EH (cell line): ENCODE data around the gene NXF1.
"Not testable (repeated sequence)": the region's sequence is repeated elsewhere in the genome, so short reads cannot be mapped to it uniquely, and the experiment has no call there.

Source experiments
- DNase-seq: peaks from one replicate; pipeline ENCODE4 v3.0.0-alpha.2; 2015; ENCODE audit warnings: low read depth

Gene NXF1

DNA sequence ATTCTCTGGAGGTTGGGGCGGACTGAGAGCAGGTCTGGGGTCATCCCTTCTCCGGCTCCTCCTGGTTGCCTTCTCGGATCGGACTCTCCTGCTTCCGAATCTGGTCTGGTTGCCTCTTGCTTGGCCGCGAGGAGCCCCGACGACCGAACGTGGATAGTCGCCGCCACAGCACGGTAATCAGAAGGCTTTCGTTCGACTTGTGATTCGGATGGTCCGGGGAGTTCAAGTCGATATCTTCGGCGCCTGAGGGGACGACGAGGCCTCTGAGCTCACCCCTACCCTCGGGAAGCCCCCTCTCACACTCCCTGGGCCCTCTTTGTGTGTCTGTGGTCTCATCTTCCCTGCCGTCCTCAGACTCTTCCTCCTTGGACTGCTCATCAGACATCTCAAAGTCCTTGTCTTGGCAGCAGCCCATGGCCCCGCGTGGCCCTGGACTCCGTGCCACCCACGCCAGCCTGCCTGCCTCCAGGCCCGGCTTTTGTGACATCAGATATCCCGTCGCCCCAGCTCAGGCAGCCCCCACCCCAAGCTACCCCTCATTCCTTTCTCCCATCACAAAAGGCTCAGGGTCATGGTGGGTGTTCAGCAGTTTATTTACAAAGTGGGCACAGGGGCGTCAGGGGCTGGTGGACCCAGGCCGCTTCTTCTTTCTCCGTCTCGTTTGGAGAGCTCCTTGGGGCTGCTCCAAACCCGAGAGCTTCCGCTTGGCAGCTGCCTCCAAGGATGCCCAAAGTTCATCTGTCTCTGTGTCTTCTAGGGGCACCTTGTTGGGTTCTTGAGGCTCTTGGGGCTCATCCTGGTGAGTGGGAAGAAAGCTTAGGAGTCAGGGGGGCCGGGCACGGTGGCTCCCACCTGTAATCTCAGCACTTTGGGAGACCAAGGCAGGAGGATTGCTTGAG, 27.3 kb upstream of the NXF1 start, which contains the start of gene TEX54:
TEX54 (minus strand) TSS at position 506 of the 899 bp plus-strand sequence.
- DNase-seq, result peak; percentile 45

DNA sequence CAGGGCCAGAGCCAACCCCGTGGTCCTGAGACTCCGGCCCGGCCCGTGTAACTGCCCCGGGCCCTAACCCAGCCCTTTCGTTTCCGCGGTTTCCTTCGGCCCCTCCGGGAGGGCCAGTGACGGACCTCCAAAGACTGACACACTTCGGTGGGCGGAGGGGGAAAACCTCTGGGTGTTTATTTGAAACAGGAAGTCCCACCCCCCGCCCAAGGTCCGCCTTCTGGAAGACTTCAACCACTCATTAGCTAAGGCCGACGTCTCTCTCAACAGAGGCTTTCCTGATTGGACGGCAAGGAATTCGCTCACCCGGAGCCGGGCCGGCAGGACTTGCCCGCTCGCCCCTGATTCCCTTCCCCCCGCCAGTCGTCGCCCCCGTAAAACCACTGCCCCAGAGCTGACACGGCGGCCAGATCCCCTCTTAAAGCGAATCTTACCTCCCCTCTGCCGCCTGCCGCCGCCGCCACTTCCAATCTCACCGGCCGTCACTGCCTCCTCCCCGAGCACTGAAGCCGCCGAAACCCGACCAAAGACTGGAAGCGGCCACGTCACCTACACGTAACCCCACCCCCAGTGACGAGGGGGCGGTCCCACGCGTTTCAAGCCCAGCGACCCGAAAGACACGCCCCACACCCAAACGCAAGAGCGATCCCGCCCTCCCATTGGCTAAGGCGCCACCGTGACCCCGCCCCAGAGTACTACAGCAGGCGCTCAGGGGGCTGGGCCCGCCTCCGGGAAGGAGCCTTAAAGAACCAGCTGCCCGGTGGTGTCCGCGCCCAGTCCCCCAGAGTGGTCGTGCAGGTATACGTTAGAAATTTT, 26.5 kb upstream of the NXF1 start, which contains the start of gene STX5:
STX5 (minus strand) TSS at position 532 of the 816 bp plus-strand sequence. CDS start 808 bp downstream, outside the sequence.
- DNase-seq, result peak; percentile 98

DNA sequence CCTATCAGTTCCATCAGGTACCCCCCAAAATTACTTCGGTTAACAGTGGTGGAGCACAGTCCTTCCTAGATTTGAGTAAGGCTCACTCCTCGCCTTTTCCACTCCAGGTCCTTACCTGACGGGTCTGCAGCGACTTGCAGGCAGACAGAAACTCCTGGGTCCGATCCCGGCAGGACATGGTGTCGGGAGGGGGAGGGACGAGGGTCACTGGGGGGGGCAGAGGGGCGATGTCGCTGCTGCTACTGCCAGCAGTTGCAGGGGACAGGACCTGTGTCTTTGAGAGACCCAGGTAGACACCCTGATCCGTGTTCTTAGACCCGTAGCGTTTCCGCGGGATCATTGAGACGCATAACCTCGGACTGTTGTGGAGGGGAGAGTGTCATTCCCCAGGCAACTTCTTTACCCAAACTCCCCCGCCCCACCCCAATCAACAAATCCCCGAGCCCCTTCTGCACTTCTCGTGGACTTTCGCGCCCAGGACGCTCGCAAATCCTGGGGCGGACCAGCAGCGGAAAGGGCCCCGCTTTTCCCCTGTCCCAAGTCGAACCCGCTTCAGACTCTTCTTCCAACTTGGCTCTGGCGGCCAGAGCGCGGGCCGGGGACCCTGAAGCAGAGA, 25.8 kb upstream of the NXF1 start:
- no peak for DNase-seq

DNA sequence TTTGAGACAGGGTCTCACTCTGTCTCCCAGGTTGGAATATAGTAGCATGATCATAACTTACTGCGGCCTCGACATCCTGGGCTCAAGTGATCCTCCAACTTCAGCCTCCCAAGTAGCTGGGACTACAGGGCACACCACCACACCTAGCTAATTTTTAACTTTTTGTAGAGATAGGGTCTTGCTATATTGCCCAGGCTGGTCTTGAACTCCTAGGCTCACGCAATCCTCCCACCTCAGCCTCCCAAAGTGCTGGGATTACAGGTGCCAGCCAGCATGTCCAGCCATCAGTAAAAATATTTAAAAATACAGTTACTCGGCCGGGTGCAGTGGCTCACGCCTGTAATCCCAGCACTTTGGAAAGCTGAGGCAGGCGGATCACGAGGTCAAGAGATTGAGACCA, 22.9 kb upstream of the NXF1 start:
- DNase-seq, result not testable (repeated sequence)

DNA sequence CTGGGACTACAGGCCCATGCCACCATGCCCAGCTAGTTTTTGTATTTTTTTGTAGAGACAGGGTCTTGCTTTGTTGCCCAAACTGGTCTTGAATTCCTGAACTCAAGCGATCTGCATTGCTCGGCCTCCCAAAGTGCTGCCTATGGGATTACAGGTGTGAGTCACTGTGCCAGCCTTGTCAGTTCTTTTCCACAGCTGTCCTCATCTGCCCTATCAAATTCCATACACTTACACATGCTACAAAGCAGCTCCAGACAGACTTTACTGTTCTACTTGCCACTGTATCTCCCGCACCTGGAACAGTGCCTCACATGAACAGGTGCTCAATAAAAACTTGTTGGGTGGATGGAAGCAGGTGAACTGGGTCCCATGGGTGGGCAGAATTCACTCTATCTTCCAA, 18.4 kb upstream of the NXF1 start:
- DNase-seq, result no peak

DNA sequence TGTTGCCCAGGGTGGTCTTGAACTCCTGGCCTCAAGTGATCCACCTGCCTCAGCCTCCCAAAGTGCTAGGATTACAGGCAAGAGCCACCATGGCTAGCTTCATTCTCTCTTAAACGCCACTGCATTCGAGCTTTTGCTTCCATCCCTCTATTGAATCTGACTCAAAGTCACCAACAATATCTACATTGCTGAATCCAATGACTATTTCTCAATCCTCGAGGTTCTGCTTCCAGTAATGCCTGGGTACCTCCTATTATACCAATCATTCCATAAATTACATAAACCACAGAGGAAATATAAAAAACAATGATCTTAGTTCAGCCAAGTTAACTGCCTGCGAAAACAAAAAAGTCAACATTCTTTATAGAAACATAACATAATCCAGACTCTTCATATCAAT, 11.9 kb upstream of the NXF1 start:
- no peak for DNase-seq

DNA sequence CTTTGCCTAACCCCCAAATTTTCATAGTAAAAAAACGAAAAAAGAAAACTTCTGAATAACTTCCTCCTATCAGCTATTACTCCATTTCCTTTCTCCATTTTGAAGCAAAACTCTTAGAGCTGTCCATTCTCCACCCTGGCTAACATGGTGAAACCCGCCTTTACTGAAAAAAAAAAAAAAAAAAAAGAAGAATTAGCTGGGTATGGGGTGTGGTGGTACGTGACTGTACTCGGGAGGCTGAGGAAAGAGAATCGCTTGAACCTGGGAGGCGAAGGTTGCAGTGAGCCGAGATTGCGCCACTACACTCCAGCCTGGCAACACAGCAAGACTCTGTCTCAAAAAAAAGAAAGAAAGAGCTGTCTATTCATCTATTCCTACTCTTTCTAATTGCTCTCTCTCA, 11.3 kb upstream of the NXF1 start:
- no peak for DNase-seq

DNA sequence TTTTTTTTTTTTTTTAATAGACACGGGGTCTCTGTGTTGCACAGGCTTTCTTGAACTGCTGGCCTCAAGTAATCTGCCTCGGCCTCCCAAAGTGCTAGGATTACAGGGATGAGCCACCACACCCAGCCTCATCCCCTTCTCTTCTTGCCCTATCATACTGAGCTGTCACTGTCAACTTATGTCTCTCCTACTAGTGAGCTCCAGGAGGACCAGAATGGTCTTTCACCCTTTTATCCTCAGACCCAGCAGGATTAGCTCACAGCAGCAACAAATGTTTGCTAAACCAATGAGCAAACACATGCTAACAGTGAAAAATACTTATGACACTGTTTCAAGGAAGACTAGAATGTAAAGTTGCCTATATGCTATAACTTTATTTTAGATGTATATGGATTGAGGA, 6.4 kb upstream of the NXF1 start:
- DNase-seq, result no peak

DNA sequence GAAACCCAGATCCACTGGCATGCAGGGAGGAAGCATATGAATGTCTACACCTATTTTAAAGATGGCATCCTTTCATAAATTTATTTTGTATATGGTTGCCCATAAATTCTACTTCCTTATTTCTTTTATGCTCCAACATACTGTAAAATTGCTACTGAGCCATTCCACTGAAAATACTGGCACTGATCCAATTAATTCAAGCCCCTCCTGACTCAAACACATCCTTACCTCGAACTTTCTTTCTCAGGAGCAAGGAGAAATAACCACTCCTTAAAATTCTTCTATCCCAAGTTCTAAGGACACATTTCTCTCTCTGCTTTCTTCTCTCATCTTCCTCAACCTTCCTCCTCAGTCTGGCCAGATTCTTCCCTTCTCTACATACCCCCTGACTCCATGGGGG, 5.5 kb upstream of the NXF1 start:
- DNase-seq, result no peak

DNA sequence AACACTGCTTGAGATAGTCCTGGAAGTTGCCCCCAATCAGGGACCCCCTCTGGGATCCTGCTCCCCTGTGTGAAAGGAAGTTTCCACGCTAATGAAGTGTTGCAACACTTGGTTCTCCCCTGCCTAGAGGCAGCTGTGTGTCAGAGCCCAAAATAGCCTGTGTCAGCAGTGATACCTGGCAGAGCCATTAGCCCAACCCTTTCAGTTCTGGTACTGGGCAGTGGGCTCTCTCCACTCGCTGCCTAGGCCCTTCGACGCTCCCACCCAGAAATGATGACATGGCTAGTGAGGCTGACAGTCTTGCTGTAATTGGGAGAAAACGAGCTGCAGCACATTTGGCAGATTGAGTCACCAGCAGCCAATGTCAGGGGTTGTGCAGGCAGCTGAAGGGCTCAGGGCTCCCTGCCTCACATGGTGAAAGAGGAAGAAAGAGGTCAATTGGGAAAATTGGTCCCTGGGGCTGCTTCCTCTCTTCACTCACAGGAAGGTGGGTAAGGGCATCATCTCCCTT, 1.4 kb upstream of the NXF1 start:
- DNase-seq, result peak; percentile 39

DNA sequence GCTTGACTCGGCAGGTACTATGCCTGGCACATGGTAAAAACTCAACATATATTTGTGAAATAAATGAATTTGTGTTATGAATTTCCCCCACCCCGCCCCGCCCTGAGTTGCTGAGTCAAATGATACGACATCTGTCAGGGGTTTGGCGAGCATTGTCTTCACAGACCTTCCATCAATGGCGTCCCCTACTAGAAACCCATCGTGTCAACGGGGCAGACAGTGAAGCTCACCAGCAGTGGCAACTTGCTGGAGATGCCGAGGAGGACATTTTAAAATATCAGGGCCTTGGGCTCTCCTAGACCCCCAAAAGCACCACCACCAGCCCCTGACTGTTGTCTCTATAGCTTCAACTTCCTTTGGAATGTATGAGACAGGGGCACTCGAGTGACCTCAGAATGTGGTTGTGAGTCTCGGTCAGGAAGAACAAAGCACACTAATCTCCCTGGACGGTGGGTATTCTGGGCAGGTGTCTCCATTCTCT, 761 bp upstream of the NXF1 start:
- DNase-seq, result peak; percentile 11

DNA sequence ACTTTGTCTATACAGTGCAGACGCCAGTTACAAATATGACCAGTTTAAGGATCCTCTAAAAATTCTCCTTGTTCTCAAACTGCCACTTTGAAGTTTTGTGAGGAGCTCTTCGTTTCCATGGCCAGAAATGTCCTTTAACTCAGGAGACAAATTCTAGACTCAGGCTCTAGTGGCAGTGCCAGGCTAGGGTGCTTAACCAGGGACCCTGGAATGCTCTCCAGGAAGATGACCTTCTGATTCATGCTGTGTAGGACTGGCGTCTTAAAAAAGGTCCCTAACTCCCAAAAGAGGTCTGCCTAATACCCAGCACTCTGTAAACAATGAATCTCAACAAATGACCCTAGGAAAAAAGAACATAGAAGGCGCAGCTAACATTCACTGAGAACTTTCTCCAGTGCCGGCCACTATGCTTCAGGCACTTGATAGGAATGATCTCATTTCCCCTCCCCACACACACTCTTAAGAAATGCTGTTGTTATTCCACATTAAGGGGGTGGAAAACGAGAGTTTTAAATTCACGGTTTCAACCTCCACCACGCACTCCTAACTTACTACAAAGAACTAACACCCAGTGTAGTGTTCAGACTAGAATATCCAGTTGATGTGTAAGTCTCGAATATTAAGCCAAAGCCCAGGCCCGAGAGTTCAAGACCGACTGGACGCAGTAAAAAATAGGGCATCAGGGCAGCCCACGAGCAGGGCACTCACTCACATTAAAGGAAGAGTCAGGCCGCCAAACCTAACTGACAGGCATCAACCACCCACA, 747 bp downstream of the NXF1 start:
- peak; percentile 57 for DNase-seq

DNA sequence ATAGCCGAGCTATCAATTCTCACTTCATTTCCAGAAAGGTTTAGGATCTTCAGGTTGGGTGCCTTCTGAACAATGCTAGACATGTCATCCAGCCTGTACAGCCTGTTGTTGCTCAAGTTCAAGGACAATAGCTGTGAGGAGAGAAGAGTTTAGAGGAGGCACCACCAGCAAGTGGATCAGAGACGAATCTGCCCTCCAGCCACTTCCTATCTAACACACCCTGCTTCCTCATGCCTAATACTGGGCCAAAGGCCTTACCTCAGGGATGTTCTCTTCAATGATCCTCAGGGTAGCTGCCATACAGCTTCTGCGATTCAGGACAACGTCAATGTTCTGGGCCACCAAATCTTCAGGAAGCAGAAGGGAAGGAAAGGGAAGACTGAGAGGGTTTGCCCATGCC, 4.2 kb downstream of the NXF1 start:
- DNase-seq, result no peak

DNA sequence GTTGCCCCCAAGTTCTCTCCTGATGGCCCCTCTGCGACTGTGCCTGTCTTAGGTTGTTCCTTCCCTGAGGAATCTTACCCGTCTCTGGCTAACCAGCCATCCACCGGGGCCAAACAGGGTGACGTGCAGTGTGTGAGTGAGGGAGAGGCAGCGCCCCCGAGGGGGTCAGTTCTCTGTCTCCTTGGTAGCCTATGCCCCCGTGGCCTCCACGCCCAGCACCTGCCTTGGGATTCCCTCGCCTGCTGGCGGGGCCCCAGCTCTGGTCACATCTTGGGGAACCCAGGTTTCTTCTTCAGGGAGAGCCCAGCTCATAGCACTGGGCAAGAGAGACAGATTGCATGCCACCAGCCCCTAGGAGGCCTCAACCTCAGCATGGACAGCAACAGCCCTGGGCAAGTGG, 5.8 kb downstream of the NXF1 start:
- no peak for DNase-seq

DNA sequence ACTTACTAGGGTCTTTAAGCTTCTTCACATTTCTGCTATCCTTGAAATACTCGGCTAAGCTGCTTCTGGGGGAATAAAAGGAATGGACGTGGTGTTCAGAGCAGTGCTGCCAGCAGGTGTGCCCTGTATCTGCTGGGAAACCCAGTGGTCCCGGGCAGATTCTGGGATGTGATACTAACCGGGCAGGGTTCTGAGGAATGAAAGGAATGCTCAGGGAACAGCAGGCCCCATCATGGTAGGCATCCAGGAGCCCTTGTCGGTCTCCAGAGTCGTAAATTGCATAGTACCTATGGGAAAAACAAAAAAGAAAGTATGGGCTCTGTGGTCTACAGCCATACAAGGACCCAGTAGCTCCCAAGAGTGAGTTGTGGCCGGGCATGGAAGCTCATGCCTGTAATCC, 9.0 kb downstream of the NXF1 start:
- DNase-seq, result no peak

DNA sequence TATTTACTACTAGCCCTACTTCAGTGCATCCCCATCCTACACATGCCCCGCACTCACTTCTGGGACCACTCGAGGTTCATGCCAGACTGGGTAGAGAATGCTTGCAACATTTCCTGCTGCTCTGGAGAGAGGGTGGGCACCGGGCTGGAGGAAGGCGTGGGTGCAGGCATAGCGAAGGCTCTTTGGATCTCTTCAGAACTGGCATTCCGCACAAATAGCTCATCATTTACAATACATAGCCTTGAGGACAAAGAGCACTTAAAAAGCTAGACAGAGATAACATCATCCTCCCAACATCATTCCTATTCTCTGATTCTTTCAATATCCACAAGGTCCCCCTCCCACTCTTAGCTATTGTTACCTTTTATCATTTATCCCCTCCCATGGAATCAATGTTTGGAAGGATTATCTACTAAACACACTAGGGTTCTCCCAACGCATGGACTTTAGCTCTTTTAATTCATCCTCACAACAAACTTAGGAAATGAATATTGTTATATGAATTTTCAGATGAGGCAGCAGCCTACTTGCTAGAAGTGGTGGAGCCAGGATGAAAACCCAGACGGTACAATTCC, 11.0 kb downstream of the NXF1 start:
- peak; percentile 50 for DNase-seq

DNA sequence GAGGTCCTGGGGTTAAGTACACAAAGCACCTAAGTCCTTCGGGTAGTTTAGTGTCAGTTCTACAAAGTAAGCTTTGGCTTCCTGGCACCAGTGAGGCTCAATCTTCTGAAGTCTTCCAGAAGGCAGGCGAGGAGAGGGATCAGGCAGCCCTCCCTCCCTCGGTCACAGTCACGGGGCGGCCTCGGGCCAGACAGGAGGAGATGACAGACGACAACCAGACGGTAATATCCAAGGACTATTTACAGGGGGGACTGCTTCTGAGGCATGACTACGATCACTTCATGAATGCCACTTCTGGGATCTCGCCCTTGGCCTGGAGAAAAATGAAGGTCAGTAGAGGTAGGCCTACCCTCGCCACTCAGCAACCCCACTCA, 13.1 kb downstream of the NXF1 start:
- DNase-seq, result no peak

DNA sequence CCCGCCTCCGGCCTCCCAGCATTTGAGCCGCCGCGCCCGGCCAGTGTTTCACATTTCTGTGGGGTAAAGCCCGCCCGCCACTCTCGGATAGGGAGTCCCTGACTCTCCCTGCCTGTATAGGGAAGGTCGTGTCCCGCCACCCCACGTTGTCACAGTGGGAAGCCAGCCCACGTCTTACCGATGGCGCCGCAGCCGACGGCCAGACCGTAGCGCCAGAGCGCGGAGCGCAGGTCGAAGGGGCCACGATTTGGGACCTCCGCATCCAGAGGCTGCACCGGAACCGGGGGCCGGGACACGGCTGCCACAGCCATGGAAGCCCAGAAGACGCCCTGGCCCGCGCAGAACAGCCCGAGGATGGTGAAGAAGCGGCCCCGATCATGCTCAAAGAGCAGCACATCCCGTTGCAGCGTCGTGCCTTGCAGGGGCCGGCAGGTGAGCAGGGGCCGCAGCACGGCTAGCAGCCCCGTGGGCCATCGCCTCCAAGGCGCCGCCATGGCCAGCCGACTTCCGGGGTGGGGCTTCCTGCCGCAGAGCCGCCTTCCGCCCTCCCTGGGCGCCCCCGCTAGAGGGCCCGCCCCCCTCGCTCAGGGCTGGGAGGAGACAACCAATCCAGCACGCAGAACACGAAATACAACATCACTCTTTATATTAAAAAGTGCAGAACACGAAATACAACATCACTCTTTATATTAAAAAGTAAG, 13.6 kb downstream of the NXF1 start, which contains the start of gene TMEM223:
TMEM223 (minus strand) TSS at position 506 of the 701 bp plus-strand sequence; CDS start at position 494, 12 bp downstream.
- DNase-seq, result peak; percentile 83

DNA sequence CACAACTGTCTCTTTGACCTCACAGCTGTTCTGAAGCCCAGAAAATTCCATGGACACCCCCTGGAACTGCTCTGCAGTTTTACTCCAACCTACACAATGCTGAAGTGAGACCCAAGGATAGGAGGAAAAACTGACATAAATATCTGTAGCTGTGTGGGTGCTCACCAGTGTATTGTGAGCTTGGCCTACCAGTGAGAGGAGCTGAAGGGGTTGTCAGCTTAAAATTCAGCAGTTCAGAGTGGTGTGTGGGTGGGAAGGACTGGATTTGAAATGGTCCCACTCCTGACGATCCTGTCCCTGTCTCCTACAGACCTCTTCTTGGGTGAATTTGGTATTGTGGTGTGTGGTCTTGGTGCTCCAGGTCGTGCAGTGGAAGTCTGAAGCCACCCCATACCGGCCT, 15.7 kb downstream of the NXF1 start:
- no peak for DNase-seq

DNA sequence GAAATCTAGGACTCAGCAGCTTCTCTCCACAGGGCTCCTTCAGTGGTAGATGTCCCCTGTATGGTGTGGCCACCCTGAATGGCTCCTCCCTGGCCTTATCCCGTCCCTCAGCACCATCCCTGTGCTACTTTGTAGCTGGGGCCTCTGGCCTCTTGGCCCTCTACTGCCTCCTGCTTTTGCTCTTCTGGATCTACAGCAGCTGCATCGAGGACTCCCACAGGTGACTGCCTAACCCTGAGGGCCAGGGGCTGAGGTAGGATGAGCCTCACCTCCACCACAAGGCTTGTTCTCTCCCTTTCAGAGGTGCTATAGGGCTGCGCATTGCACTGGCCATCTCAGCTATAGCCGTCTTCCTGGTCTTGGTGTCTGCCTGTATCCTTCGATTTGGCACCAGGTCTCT, 16.2 kb downstream of the NXF1 start:
- DNase-seq, result no peak
